Progenitor cell of endocrine pancreas (in vitro differentiated cells): ENCODE data around the gene CPZ. TPM values are rescaled to one million over a fixed set of nuclear protein-coding genes. Genes with fewer than 3 reads are reported as not detected.

Experiments used
- DNase-seq: peaks from one replicate; pipeline ENCODE4 v3.0.0; 2021; ENCODE audit warnings: low spot score; ENCODE audit not compliant: unreplicated experiment
- H3K27ac Mint-ChIP-seq: 2 replicates; pipeline ENCODE4 v1.8.0; 2021; ENCODE audit warnings: mild to moderate bottlenecking, moderate library complexity, mixed read lengths
- H3K27me3 Mint-ChIP-seq: 2 replicates; pipeline ENCODE4 v1.8.0; 2021; ENCODE audit warnings: mixed read lengths
- H3K36me3 Mint-ChIP-seq: 2 replicates; pipeline ENCODE4 v1.8.0; 2022; ENCODE audit warnings: mixed read lengths; ENCODE audit not compliant: insufficient read depth
- H3K4me1 Mint-ChIP-seq: 2 replicates; pipeline ENCODE4 v1.8.0; 2021; ENCODE audit warnings: low read depth, mixed read lengths
- H3K4me3 Mint-ChIP-seq: 2 replicates; pipeline ENCODE4 v1.8.0; 2021; ENCODE audit warnings: low read depth, mild to moderate bottlenecking, moderate library complexity, mixed read lengths
- H3K9me3 Mint-ChIP-seq: 2 replicates; pipeline ENCODE4 v1.8.0; 2021; ENCODE audit warnings: low read depth, mixed read lengths
- total RNA-seq: library from RNA; stranded (reverse); gene quantifications from 2 replicates; pipeline ENCODE4 v1.2.1, GENCODE V29; 2021
- TF ChIP-seq, protein P1 (sequence below): fragments of 200-600 bp; sonication (generic); IDR thresholded peaks from one replicate; pipeline ENCODE4 v1.5.0; 2021; ENCODE audit warnings: antibody characterized with exemption, mild to moderate bottlenecking; ENCODE audit not compliant: unreplicated experiment

The CPZ gene
- total RNA-seq, 1 donor from 2014 or later, result 0.19 TPM

DNA sequence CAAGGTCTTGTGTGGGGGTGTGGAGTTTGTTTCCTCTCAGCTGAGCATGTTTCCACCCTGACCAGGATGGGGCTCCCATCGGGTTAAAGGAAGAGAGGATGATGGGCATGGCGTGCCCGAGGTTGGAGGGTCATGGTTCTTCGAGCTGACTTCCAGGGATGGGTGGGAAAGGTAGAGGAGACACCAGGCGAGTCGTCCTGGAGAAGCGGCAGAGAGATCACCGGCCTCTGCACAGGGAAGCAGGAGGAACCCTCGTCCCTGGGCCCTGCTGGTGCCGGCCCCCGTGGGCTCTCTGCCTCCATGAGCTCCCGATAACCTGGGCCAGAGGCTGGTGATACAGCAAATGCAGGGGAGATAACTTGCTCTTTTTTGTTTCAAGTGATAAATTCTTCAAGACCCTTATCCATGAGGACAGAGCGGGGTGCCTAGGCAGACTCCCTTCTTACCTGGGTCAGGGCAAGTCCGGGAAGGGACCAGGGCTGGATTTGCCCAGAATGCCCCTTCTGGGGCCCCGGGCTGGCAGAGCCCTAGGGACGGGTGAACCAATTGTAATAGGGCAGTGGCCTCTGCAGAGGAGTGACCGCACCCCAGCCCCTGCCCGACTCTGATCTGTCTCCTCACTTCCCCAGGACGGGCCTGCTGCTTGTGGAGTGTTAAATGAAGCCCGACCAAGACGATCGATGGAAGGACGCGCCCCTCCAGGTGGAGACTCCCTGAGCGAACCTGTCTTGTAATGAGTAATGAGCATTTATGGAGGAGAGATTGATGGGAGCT is 63.0 kb downstream of the CPZ start:
- H3K9me3 Mint-ChIP-seq, result peaks cover 4% of the 10 kb centered on the region
- H3K36me3 Mint-ChIP-seq, result no peaks in the 10 kb centered on the region
- H3K4me1 Mint-ChIP-seq, result peaks cover 1% of the 10 kb centered on the region
- H3K4me3 Mint-ChIP-seq, result no peak overlapping the region
- H3K27me3 Mint-ChIP-seq, result peaks cover 26% of the 10 kb centered on the region
- TF ChIP-seq, protein P1, sequence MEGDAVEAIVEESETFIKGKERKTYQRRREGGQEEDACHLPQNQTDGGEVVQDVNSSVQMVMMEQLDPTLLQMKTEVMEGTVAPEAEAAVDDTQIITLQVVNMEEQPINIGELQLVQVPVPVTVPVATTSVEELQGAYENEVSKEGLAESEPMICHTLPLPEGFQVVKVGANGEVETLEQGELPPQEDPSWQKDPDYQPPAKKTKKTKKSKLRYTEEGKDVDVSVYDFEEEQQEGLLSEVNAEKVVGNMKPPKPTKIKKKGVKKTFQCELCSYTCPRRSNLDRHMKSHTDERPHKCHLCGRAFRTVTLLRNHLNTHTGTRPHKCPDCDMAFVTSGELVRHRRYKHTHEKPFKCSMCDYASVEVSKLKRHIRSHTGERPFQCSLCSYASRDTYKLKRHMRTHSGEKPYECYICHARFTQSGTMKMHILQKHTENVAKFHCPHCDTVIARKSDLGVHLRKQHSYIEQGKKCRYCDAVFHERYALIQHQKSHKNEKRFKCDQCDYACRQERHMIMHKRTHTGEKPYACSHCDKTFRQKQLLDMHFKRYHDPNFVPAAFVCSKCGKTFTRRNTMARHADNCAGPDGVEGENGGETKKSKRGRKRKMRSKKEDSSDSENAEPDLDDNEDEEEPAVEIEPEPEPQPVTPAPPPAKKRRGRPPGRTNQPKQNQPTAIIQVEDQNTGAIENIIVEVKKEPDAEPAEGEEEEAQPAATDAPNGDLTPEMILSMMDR, result no peak
- DNase-seq, result no peak
- H3K27ac Mint-ChIP-seq, result no peak overlapping the region

- DNase-seq, result no peak
- no peaks in the 10 kb centered on the region for H3K36me3 Mint-ChIP-seq
- H3K27ac Mint-ChIP-seq, result no peak overlapping the region
- no peak overlapping the region for H3K4me3 Mint-ChIP-seq
- TF ChIP-seq, protein P1, result no peak
- H3K27me3 Mint-ChIP-seq, result peaks cover 28% of the 10 kb centered on the region
- peaks cover 4% of the 10 kb centered on the region for H3K9me3 Mint-ChIP-seq
- H3K4me1 Mint-ChIP-seq, result peaks cover 2% of the 10 kb centered on the region
These were observed 63.6 kb downstream of the CPZ start for GRCh38 chr4:8656185-8656517.

- DNase-seq, result no peak
- H3K4me1 Mint-ChIP-seq, result peaks cover 2% of the 10 kb centered on the region
- H3K9me3 Mint-ChIP-seq, result peaks cover 4% of the 10 kb centered on the region
- no peak overlapping the region for H3K4me3 Mint-ChIP-seq
- H3K27me3 Mint-ChIP-seq, result peaks cover 32% of the 10 kb centered on the region
- no peaks in the 10 kb centered on the region for H3K36me3 Mint-ChIP-seq
- TF ChIP-seq, protein P1, result no peak
- H3K27ac Mint-ChIP-seq, result no peak overlapping the region
These were observed 64.3 kb downstream of the CPZ start for GRCh38 chr4:8656711-8657380.

DNA sequence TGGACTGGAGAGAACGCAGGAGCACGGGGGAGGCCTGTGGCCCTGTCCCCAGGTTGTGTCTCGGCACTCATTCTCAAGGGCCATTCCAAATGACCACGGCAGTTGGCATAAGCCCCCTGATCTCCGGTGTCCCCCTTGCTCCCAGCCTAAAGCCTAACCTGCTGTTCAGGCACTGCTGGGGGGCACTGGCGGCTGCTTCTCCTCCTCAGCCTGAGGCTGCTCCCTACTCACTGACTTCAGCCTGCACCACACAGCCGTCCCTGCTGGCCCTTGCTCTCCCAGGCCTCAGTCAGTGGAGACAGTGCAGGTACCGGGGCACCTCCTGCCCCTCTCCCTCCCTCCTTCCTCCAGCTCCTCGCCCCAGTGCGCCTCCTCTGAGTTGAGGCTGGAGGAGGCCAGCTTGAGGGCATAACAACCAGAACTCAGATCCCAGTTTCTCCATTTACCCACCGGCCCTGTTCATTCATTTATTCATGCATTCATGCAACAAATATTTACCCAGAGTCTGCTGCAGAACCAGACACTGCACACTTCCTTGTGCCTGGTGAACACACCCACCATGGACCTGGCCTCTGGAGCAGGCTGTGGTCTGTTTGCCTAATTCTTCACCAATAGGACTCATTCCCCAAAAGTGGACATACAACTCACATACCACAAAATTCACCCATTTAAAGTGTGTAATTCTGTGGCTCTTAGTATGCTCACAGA is 65.0 kb downstream of the CPZ start:
- peaks cover 4% of the 10 kb centered on the region for H3K9me3 Mint-ChIP-seq
- no peak overlapping the region for H3K27ac Mint-ChIP-seq
- no peak for DNase-seq
- H3K4me1 Mint-ChIP-seq, result peaks cover 2% of the 10 kb centered on the region
- H3K36me3 Mint-ChIP-seq, result no peaks in the 10 kb centered on the region
- TF ChIP-seq, protein P1, result no peak
- H3K4me3 Mint-ChIP-seq, result no peak overlapping the region
- H3K27me3 Mint-ChIP-seq, result peaks cover 36% of the 10 kb centered on the region

DNA sequence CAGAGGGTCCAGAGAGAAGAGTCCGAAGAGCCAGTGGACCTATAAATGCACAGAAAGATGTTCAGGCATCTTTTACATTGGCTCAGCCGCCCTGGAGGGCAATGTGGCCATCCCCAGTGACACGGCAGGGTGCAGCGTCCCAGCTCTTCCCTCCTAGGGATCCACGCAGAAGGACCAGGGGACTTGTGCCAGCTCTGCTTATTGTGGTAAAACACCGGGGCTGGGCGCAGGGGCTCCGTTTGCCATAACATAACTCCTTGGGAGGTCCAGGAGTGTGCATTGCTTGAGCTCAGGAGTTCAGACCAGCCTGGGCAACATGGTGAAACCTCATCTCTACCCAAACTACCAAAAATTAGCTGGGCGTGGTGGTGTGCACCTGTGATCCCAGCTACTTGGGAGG is 70.2 kb downstream of the CPZ start:
- Mint-ChIP-seq H3K27ac (no peak overlapping the region), H3K36me3 (no peaks in the 10 kb centered on the region), H3K4me3 (no peak overlapping the region), H3K27me3 (peaks cover 47% of the 10 kb centered on the region), H3K9me3 (no peaks in the 10 kb centered on the region), H3K4me1 (peaks cover 2% of the 10 kb centered on the region)
- DNase-seq, result no peak
- TF ChIP-seq, protein P1, result no peak
